Forelimb muscle (tissue), 1 donor: ENCODE measurements around the gene ZNF430. TPM values are rescaled to one million over a fixed set of nuclear protein-coding genes. Genes with fewer than 3 reads are reported as not detected.

Experiments
- polyA plus RNA-seq: library from polyadenylated mRNA; unstranded; fragments of 120-200 nt; gene quantifications from one replicate; pipeline ENCODE4 v1.2.1, GENCODE V29; 2013; ENCODE audit not compliant: insufficient read length

The ZNF430 gene
- polyA plus RNA-seq, 1 donor = 6.6 TPM

Other genes with a start within 250 kb of the ZNF430 start
- gene ZNF66, start 244.4 kb upstream of the ZNF430 start, polyA plus RNA-seq = 1.8 TPM
- 8.7 TPM for gene ZNF85, start 97.4 kb upstream of the ZNF430 start, polyA plus RNA-seq
- 11.6 TPM for gene ZNF714, start 61.5 kb downstream of the ZNF430 start, polyA plus RNA-seq
- 25.0 TPM for gene ZNF431, start 121.4 kb downstream of the ZNF430 start, polyA plus RNA-seq